Measurements from ENCODE around the gene CABP4. TPM values are rescaled to one million over a fixed set of nuclear protein-coding genes. Genes with fewer than 3 reads are reported as not detected.
A peak's percentile ranks its signal among the peaks of the same experiment; 100 is the strongest.

The CABP4 gene
- total RNA-seq, 1 donor, result not detected

GRCh38 chr11:67419325-67420049 is 35.7 kb upstream of the CABP4 start:
- no peak for TF ChIP-seq CTCF (IDR thresholded peaks at IDR 0.05; ENCODE audit: insufficient read depth, low read length)
- no peak overlapping the region for H3K4me3 ChIP-seq (ENCODE audit: low read depth, low read length)
- no peak for DNase-seq (ENCODE audit: low read depth)

GRCh38 chr11:67420147-67420645 is 35.0 kb upstream of the CABP4 start:
- H3K4me3 ChIP-seq (ENCODE audit: low read depth, low read length), result peak overlapping the region; percentile 61
- TF ChIP-seq CTCF (IDR thresholded peaks at IDR 0.05; ENCODE audit: insufficient read depth, low read length), result no peak
- no peak for DNase-seq (ENCODE audit: low read depth)

GRCh38 chr11:67420646-67421429 is 34.3 kb upstream of the CABP4 start:
- H3K4me3 ChIP-seq (ENCODE audit: low read depth, low read length), result peak overlapping the region; percentile 61
- TF ChIP-seq CTCF (IDR thresholded peaks at IDR 0.05; ENCODE audit: insufficient read depth, low read length), result no peak
- peak; percentile 74 for DNase-seq (ENCODE audit: low read depth)

- H3K4me3 ChIP-seq (ENCODE audit: low read depth, low read length), result peak overlapping the region; percentile 17
- TF ChIP-seq CTCF (IDR thresholded peaks at IDR 0.05; ENCODE audit: insufficient read depth, low read length), result no peak
- DNase-seq (ENCODE audit: low read depth), result no peak
Observed at GRCh38 chr11:67421430-67422031, 33.6 kb upstream of the CABP4 start.

- no peak overlapping the region for H3K4me3 ChIP-seq (ENCODE audit: low read depth, low read length)
- no peak for DNase-seq (ENCODE audit: low read depth)
- TF ChIP-seq CTCF (IDR thresholded peaks at IDR 0.05; ENCODE audit: insufficient read depth, low read length), result no peak
Observed at GRCh38 chr11:67422891-67423290, 32.3 kb upstream of the CABP4 start.

GRCh38 chr11:67423466-67423865 is 31.7 kb upstream of the CABP4 start:
- no peak for TF ChIP-seq CTCF (IDR thresholded peaks at IDR 0.05; ENCODE audit: insufficient read depth, low read length)
- no peak overlapping the region for H3K4me3 ChIP-seq (ENCODE audit: low read depth, low read length)
- DNase-seq (ENCODE audit: low read depth), result no peak

All from fibroblast of the aortic adventitia (primary cell).